Measurements from ENCODE around the gene CD300LG.

- TF ChIP-seq POLR2A (IDR thresholded peaks at IDR 0.05; ENCODE audit: low read length) (no peak), CTCF (IDR thresholded peaks at IDR 0.05) (no peak), ZSCAN20 (CRISPR knock-in tag; IDR thresholded peaks at IDR 0.05) (no peak), USF2 (IDR thresholded peaks at IDR 0.05) (no peak), BCL3 (IDR thresholded peaks at IDR 0.05) (no peak), MAFK (IDR thresholded peaks at IDR 0.05; ENCODE audit: partially characterized antibody) (no peak), REST (IDR thresholded peaks at IDR 0.05) (no peak), RAD21 (conservative IDR thresholded peaks at IDR 0.05 in 1 of 2, IDR thresholded peaks at IDR 0.05 in 1 of 2) (no peak), POLR2AphosphoS2 (conservative IDR thresholded peaks at IDR 0.05; ENCODE audit: low read length) (no peak), SMC3 (IDR thresholded peaks at IDR 0.05) (no peak), HOXA7 (CRISPR knock-in tag; IDR thresholded peaks at IDR 0.05) (no peak), CHD2 (IDR thresholded peaks at IDR 0.05; ENCODE audit: low read length, partially characterized antibody) (no peak), MAZ (IDR thresholded peaks at IDR 0.05; ENCODE audit: borderline replicate concordance, low read depth, low read length) (no peak)
Measured at GRCh38 chr17:43873091-43873490, 26.1 kb downstream of the CD300LG start.
